HG02970 (cell line): Measurements from ENCODE around the gene OGFOD3.

Experiments
- ATAC-seq: cut with Tn5 transposase; IDR thresholded peaks from one replicate; pipeline ENCODE4 v1.9.1; 2021; ENCODE audit warnings: mild to moderate bottlenecking, moderate library complexity, moderate number of reproducible peaks; ENCODE audit not compliant: unreplicated experiment, low FRiP score

OGFOD3 gene

GRCh38 chr17:82344175-82344907 is 74.0 kb downstream of the OGFOD3 start:
- no peak for ATAC-seq

- ATAC-seq = no peak
These were observed 74.8 kb downstream of the OGFOD3 start for GRCh38 chr17:82343560-82343959.

- no peak for ATAC-seq
These were observed 75.9 kb downstream of the OGFOD3 start for GRCh38 chr17:82342361-82343079.

GRCh38 chr17:82339634-82340580 is 78.5 kb downstream of the OGFOD3 start:
- ATAC-seq = no peak
